ENCODE data around the gene TSHR. TPM values are rescaled to one million over a fixed set of nuclear protein-coding genes. Genes with fewer than 3 reads are reported as not detected.

Gene TSHR
- total RNA-seq, 1 donor from 2014 or later = 1.7 TPM

DNA sequence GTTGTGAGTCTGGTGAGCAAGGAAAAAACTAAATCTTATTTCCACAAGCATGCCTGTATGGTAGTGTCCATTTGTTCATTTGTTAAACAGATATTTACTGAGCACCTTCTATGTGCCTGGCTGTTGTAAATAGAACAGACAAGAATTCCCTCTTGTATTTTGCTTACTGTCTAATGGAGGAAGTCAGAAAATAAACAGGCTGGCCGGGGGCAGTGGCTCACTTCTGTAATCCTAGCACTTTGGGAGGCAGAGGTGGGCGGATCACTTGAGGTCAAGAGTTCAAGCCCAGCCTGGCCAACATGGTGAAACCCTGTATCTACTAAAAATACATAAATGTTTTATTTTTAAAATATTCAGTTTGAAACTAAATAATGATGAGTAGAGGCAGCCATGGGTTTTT, 186.0 kb downstream of the TSHR start:
- no peak for DNase-seq

DNA sequence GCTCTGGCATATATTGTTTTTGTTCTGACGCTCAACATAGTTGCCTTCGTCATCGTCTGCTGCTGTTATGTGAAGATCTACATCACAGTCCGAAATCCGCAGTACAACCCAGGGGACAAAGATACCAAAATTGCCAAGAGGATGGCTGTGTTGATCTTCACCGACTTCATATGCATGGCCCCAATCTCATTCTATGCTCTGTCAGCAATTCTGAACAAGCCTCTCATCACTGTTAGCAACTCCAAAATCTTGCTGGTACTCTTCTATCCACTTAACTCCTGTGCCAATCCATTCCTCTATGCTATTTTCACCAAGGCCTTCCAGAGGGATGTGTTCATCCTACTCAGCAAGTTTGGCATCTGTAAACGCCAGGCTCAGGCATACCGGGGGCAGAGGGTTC, 188.4 kb downstream of the TSHR start:
- no peak for DNase-seq

DNA sequence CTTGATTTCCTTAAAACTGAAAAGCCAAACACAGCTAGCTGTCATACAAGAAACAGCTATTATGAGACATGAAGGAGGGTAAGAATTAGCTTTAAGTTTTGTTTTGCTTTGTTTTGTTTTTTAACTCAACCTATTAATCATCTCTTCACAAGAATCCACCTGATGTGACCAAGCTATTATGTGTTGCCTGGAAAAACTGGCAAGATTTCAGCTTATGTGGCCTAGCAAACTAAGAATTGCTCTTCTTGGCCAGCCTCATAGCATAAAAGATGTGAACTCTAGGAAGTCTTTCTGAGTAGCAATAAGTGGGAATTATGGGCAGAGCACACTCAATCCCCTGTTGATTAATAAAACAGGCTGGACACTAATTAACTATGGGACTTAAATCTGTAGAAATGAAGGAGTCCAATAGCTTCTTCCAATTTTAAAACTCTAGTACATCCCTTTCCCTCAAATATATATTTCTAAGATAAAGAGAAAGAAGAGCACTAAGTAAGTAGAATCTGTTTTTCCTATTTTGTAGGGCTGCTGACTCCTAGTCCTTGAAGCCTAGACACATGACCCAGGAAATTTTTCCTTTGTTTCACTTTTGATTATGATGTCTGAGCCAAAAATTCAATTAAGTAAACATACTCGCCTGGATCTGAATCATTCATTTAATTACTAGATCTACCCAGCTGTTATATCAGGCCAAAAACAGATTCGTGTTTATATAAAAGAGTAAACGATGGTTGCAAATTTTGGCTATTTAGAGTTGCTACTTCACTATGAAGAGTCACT, 189.6 kb downstream of the TSHR start:
- DNase-seq = no peak

DNA sequence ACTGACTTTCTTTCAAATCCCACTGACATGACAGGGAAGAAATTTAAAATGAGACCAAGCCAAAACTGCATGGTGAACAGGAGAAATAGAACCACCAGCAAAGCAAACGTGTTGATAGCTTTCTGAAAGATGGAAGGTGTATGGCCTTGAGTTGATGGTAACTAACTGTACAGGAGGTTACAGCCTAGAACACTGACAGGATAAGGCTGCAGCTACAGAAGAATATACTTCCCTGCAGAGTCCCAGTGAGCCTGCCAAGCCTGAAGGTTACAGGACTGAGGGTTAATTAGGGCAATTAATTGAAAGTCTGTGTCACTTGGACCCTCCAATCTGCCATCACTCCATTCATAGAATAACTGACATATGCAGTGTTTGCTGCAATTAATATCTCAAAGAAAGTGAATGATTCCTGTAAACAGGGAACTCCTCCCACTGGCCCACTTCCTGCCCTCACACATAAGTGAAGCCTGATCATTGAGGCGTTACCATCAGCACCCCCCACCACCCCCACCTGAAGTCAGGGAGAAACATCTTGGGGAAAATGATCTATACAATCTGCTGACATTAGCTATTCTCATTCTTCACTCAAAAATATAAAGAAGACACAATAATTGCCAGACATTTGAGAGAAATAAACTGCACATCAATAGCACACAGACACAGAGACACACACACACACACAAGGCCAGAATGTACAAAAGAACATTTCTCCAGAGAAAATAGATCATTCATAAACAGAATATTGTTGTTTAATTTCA, 191.9 kb downstream of the TSHR start:
- no peak for DNase-seq

DNA sequence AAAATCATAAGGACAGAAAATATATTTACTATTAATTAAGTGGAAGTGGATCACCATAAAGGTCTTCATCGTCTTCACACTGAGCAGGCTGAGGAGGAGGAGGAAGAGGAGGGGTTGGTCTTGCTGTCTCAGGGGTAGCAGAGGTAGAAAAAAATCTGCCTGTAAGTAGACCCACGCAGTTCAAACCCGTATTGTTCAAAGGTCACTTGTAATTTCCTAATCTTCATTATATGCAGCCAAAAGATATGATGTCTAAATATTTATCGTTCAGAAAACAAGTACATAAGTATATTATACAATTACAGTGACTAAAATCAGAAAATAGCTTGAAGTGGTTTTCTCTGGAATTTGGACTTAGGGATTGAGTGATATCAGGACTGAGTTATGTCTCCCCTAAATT, 193.2 kb downstream of the TSHR start:
- DNase-seq = no peak

DNA sequence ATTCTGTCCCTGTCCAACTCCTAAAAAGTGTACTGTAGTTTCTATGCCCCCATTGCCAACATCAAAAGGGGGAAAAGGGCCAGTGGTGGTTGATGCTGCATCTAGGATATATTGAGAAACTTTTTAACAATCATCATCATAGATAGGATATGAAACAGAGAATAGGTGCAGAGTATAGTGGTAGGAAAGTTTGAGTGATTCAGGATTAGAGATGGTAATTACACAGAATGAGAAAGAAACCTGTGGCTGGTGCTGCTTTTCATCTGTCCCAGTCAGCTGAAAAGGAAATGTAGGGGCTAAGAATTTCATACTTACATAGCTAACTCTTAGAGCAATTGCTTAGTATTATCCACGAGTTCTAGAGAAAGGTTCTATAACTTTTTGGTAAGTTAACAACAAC, 197.8 kb downstream of the TSHR start:
- no peak for DNase-seq

DNA sequence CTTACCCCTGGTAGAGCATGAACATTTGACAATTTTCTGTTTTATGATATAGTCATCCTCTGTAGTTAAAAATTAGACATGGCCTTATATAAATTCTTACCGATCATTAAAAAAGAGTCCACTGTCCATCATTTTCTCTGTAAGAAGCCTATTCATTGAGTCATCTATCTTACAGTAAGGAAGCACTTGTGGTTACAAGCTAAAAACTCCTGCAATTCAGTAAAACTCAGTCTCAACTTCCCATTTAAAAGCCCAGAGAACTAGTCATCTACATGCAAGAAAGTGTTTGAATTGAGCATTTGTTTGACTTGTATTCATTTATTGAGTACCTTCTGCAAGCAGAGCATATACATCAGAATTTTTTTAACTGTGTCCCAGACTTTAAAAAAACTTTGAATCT, 202.0 kb downstream of the TSHR start:
- DNase-seq = no peak

DNA sequence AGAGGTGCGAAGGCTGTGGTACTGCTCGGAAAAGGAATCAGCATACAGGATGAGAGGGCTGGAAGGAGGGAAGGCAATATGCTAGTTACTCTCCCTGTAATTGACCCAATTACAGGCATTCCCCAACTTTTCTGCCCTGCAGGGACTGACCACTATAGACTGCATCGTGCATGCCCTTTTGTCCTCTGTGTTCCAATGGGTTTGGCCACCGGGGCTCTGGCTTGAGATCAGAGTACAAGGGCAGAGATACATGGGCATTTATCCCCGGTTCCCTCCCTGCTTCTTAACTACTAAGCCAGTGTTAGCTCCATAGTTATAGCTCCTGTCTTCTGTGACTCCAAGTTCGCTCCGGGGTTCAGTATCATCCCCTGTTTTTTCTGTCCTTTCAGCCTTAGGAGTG, 205.7 kb downstream of the TSHR start:
- DNase-seq = no peak

DNA sequence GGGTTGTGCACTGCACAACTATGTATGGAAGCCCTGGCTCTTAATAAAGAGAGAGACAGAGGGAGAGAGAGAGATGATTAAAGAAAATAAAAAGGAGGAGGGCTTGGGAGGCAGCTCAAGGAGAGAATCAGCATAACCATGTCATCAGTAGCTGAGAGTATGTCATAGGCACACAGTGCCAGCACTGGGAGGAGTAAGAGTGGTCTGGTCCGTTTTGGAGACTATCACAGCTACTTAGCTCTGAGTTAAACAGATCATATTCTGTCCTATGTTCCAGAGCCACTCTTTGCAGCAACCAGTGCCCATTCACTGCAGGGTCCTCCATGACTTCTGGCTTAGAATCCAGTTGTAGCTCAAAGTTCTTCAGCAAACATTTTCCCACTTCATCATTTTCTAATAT, 206.3 kb downstream of the TSHR start:
- DNase-seq = no peak

DNA sequence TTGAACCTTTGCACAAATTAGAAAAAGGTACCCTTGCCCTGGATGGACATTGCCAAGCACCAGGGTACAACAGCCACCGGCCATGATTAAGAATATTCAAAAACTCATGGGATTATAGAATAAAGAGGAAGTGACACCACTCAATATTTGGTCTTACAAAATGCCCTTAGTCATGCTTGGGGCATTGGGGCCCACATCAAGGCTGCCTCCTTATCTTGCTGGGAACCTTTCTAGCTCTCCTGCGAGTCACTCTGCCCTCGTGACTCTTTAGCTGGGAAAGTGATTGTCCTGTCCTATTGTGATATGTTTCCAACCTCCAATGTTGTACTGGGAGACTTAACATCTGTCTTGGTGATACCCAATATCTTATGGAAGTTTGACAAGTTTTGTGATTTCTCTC, 207.5 kb downstream of the TSHR start:
- no peak for DNase-seq

DNA sequence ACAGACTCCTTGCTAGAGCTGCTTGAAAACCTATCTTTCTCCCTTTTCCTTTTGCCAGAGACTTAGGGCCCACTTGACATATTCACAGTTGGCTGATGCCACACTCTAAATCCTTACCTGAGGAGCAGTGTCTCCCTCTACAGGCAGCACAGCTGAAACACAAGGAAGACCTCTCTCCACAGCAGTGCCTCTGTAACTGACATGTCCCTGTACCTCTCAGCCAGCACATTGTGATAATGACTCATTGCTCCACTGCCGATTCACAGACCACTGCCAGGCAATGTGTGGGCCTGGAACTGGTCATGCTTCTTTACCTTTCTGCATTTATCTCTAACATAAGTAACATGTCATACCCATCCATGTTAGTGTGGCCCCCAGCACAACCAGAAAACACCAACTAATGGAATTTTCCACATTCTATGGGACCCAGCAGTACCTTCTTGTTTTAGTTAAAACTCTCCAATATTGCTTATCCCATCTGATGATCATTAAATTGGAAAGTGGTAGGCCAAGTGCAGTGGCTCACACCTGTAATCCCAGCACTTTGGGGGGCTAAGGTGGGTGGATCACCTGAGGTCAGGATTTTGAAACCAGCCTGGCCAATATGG, 208.8 kb downstream of the TSHR start:
- peak; percentile 32 for DNase-seq

DNA sequence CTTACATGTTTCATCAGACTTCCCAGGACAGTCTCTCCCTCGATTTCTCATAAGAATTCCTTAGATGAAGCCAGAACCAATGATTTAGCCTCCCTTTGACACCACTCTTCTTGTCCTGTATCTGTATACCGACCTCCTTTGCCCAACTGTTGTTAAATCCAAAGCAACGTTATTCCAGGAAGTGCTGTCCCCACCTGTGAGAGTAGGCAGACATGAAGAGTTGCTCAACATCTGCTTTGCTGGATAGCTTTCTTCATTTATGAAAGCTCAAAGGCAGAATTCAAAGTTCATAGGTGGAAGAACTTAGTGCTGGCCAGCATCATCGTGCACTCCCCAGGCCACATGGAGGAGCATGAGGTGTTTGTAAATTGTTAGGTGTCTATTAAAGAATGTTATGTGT, 209.8 kb downstream of the TSHR start:
- no peak for DNase-seq

DNA sequence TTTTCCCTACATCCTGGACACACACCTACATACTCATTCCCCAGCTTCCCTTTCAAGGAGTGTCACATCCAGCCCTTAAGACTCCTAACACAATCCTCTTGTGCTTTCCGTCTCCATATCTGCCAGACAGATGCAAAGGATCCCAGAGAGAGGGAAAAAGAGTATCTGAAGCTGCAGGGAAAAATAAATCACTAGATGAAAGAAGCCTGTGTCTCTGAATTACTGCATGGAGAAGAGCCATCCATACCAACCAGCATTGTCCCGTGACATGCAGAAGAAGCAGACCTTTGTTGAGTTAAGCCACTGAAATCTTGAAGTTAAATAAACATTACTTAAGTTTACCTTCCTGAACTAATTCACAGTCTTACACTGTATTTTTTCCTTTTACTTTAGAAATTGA, 210.7 kb downstream of the TSHR start:
- peak; percentile 10 for DNase-seq

DNA sequence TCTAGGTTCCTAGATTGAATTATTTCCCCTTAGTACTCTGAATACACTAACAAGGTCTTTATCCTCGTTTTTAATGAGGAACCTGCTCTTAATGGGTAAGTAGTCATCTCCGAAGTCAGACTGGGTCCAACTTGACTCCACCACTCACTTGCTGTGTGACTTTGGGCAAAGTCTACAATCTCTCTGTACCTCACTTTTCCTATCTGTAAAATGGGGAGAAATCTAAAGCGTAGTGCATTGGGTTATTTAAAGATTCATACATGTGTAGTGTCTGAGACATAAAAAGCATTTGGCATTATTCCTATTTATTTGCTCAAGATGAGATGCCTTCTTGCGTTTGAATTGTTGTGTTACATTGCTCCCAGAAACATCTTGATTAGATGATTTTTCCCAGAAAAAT, 213.8 kb downstream of the TSHR start:
- DNase-seq = no peak

DNA sequence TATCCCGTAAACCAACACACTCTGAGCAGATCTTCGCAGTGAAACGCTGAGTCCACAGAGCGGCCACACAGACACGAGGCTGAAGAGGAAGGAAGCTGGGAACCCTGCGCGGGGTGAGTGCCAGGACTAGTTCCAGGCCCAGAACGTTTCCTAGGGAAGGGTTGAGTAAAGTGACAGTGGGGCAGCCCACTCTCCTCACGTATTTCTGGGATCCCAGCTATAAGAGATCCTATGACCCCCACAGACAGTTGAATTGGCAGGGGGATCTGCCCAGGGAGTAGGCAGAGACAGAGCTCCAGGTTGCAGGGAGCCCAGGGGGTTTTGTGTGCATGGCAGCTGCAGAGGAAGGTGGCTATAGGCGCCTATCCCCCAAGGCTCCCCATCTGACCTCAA, 214.3 kb downstream of the TSHR start:
- DNase-seq = peak; percentile 50

DNA sequence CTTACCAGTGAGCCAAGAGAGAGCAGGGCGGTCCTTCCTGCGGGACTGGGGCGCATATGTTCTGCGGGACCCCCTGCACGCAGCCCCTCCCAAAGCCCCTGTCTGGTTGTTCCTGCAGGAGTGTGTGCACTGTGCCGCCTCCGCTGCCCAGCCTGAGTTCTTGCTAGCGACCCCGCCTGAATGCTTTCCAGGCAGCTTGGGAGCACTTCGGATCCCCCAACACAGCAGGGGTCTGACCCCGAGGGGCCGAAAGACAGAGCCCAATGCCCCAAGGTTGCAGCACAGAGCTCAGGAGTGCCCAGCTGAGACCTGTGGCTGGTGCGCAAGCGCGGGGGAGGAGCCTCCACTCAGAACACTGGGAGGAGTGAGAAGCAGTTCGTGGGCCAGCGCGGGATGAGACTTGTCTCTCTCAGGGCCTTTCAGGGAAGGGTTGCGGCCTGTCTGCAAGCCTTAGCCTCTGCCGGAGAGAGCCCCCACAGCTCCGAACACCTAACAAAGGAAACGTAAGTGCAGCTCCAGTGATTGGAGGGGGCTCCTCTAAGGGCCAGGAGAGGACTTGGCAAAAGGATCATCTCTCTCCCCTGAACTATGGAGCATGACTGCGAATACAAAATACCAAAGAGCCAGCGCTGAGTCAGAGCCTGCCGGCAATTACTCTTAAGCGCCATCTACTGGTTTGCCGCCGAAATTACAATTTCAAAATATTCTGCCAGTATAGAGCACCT, 214.8 kb downstream of the TSHR start:
- DNase-seq = peak; percentile 97

DNA sequence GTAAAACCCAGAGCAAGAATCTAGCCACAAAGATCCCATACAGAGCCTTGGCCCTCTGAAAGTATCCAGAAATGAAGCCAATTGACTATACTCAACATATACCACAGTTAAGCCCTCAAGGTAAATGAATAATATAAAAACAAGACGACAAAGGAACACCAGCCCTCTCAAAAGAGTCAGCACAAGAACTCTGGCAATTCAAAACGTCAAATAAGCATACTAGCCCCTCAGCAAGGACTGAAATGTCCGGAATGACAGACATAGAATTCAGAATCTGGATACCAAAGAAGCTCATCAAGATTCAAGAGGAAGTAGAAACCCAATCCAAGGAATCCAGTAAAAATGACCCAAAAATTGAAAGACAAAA, 215.4 kb downstream of the TSHR start:
- DNase-seq = no peak

DNA sequence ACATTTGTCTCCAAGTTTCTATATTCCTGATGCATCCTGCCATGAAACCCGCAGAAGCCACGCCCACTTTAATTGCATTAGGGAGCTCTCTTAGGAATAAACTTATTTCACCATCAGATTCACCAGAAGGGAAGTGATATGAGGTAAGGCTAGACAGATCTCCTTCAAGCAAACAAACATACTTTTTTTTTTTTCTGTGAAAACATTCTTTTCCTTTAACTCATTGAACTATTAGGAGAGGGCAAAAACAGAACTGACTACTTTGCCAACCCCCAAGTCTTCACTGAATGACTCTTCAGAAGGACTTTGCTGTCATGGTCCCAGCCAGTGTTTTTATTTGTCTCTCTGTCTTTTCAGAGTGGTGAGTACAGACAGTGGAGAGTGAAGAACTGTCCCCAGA, 216.9 kb downstream of the TSHR start:
- DNase-seq = no peak

DNA sequence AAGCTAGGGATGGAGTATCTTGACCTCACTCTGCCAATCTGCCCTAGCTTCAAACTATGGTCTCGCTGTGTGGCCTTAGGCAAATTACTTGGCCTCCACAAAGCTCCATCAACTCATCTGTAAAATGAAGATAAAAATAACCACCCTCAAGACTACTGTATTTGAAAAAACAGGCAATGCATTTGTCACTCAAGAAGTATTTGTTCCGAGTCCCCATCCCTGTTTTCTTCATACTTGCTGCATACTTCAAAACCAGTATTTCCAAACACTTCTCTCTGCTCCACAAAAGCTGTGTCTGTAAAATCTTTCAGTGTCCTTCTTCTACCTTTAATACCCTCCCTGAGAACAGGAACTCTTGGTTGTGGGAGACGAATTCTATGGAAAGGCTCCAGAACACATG, 217.5 kb downstream of the TSHR start:
- DNase-seq = no peak

DNA sequence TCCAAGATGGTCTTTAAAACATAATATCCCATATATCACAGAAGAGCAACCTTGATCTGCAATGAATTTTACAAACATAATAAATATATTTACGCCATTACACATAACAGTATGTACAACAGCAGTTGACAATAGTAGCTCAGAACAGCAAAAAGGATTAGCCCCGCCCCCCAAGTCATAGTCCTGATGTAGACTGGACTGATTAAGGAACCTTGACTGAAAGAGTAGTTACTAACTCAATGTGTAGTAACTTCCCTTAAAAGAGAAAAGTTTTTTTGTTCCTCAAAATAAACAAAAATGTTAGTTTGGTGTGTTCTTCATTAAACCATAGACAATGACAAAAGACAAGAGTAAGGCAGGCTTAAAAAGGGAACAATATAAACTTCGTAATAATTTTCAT, 220.8 kb downstream of the TSHR start:
- no peak for DNase-seq

DNA sequence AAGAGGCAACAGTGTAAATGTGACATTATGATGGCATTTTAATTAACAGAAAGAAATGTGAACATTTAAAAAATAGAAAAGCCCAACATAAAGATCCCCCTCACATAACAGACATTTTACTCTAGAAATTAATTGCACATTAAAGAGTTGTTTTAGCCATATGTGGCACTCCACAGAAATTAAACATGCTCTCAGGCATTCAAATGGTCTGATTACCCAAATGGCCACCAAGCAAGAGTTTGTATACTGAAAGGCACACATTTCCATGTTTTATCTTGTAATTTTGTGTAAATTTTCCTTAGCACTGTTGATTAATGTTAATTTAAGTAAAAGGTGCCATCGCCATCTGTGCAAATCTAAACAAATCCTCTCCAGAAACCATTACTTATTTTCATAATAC, 221.8 kb downstream of the TSHR start:
- DNase-seq = no peak

DNA sequence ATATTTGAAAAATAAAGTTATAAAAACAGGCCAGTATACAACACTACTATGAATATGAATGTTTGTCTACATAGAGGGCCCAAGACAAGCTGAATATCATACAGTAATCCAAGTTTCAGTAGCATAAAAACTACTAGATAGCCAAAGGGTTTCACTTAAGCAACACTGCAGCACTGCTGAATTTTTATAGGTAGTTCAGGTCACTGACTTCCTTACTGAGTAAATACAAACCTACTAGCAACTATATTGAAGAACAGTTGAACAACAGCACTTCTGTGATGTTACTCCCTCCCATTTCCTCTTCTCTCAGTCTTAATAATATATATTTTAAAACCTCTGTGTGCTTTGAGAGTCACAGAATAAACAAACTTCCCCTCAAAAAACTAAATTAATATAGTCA, 222.6 kb downstream of the TSHR start:
- no peak for DNase-seq

DNA sequence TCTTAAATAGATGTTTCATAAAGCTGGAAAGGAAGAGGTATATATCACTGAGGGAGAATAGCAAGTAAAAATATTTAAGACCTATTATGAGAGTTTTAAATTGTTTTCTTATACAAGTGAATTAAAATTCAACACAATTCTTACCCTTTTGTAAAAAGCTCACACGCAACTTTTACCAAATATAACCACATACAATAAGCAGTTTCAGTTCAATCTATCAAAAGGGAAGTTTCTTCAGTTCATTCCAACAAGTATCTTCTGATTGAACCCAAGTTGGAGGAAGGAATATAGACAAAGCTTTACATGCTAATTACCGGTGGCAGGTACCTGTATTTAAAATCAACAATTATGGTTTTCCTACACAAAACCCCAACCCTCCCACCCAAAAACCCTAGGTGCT, 224.2 kb downstream of the TSHR start:
- DNase-seq = no peak
